CD4-positive, CD25-positive, alpha-beta regulatory T cell (primary cell): ENCODE measurements around the gene SDHAF2. TPM values are rescaled to one million over a fixed set of nuclear protein-coding genes. Genes with fewer than 3 reads are reported as not detected.

Experiments
- ATAC-seq, 2 donors: fragments of 150-1000 bp; cut with Tn5 transposase; one replicate each; pipeline ENCODE4 v1.10.0; 2021; ENCODE audit warnings: low read depth in 2 of 2, moderate number of reproducible peaks in 2 of 2, moderate library complexity in 1 of 2
- DNase-seq, 3 donors: peaks; one replicate each; pipeline versions ENCODE4 v3.0.0 to v3.0.0-alpha.2; 2012 to 2022; ENCODE audit warnings: mixed read lengths in 1 of 3
- H3K27ac ChIP-seq: one replicate; pipeline ENCODE4 v1.7.0; 2013; ENCODE audit warnings: mild to moderate bottlenecking, low read length; ENCODE audit not compliant: insufficient read depth, poor library complexity, severe bottlenecking
- H3K27me3 ChIP-seq: one replicate; pipeline ENCODE4 v1.7.0; 2013; ENCODE audit warnings: low read length; ENCODE audit not compliant: control insufficient read depth, insufficient read depth
- H3K36me3 ChIP-seq: one replicate; pipeline ENCODE4 v1.7.0; 2013; ENCODE audit warnings: mild to moderate bottlenecking, low read length, moderate library complexity; ENCODE audit not compliant: control insufficient read depth, insufficient read depth
- H3K4me1 ChIP-seq: 2 replicates; pipeline ENCODE4 v1.7.0; 2013; ENCODE audit warnings: mild to moderate bottlenecking, low read length; ENCODE audit not compliant: insufficient read depth, control insufficient read depth, poor library complexity, severe bottlenecking
- H3K4me3 ChIP-seq: one replicate; pipeline ENCODE4 v1.7.0; 2013; ENCODE audit warnings: low read depth, mild to moderate bottlenecking, low read length, moderate library complexity
- H3K9me3 ChIP-seq, 2 experiments: 1 replicate in 1 of 2; 2 replicates in 1 of 2; pipeline ENCODE4 v1.7.0; 2013; ENCODE audit warnings: low read length in 2 of 2, mild to moderate bottlenecking in 1 of 2, moderate library complexity in 1 of 2; ENCODE audit not compliant: control insufficient read depth in 2 of 2
- H3K27ac Mint-ChIP-seq, 3 donors: one replicate each; pipeline ENCODE4 v1.8.0; 2020 to 2022; ENCODE audit warnings: mild to moderate bottlenecking in 3 of 3, mixed read lengths in 3 of 3, moderate library complexity in 2 of 3
- H3K27me3 Mint-ChIP-seq: one replicate; pipeline ENCODE4 v1.8.0; 2022; ENCODE audit warnings: mild to moderate bottlenecking, mixed read lengths
- H3K36me3 Mint-ChIP-seq: one replicate; pipeline ENCODE4 v1.8.0; 2020; ENCODE audit warnings: mixed read lengths
- H3K4me1 Mint-ChIP-seq, 4 donors: one replicate each; pipeline ENCODE4 v1.8.0; 2020 to 2022; ENCODE audit warnings: mixed read lengths in 4 of 4, mild to moderate bottlenecking in 1 of 4
- H3K4me3 Mint-ChIP-seq, 4 donors: one replicate each; pipeline ENCODE4 v1.8.0; 2020 to 2022; ENCODE audit warnings: mild to moderate bottlenecking in 4 of 4, mixed read lengths in 4 of 4, moderate library complexity in 3 of 4
- H3K9me3 Mint-ChIP-seq, 7 donors: one replicate each; pipeline ENCODE4 v1.8.0; 2020 to 2022; ENCODE audit warnings: mixed read lengths in 7 of 7, mild to moderate bottlenecking in 3 of 7, moderate library complexity in 2 of 7
- polyA plus RNA-seq, 4 donors: library from polyadenylated mRNA; unstranded; fragments of 300-500 nt; fragmentation: Illumina TruSeq; gene quantifications; one replicate each; pipeline ENCODE4 v1.2.3, GENCODE V29; 2021
- total RNA-seq: library from RNA; stranded (reverse); gene quantifications from one replicate; pipeline ENCODE4 v1.2.3, GENCODE V29; 2022

SDHAF2 gene
- total and polyA plus RNA-seq, 5 donors from 2014 or later: 36.7 to 127 (median 99.9) TPM

DNA sequence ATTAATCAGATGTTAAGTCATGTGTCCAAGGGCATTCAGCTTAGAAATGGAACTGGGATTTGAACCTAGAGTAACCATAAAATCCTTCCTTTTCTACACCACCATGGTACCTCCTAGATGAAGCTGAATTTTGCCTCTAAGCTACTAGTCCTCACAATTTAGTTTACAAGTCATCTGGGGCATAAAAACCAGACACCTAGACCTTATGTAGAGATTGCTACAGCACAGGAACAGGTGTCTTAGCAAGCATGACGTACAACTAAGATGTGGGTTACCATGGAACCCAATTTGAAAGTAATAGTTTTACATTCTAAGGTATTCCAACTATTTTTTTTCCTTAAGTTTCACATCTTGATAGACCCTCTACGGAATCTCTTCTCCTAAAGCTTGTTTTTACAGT lies 28.4 kb upstream of the SDHAF2 start:
- ATAC-seq (no peak), DNase-seq (no peak)
- no peak overlapping the region for H3K4me3 ChIP-seq
- H3K4me3 Mint-ChIP-seq: no peak overlapping the region
- no peaks in the 10 kb centered on the region for H3K27me3 ChIP-seq
- no peaks in the 10 kb centered on the region for H3K9me3 ChIP-seq
- H3K4me1 Mint-ChIP-seq: peaks cover 3 to 9% (median 6%) of the 10 kb centered on the region in 4 donors
- no peaks in the 10 kb centered on the region for H3K27me3 Mint-ChIP-seq
- peaks cover 65% of the 10 kb centered on the region for H3K36me3 ChIP-seq
- H3K36me3 Mint-ChIP-seq: peaks cover 26% of the 10 kb centered on the region
- no peak overlapping the region for H3K27ac Mint-ChIP-seq
- no peaks in the 10 kb centered on the region for H3K9me3 Mint-ChIP-seq
- H3K27ac ChIP-seq: no peak overlapping the region
- no peaks in the 10 kb centered on the region for H3K4me1 ChIP-seq

DNA sequence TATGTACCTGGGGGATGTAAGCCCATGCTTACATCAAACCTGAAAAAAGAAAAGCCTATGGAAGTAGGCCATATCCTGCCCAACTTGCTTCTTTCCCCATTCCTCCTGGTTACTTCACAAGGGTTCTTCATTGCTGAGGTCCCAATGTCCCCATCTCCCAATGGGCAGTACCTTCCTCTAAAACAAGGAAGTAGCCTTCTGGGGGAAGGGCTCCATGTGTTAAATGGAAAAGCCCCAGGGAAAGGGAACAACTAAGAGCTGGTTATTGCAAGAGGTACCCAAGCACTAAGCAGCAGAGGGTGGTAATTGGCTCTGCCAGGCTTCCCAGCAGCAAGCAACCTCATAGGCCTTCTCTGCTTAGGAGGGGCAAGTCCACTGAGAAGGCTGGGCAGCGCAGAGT lies 26.3 kb upstream of the SDHAF2 start:
- Histone ChIP-seq H3K4me1 (no peaks in the 10 kb centered on the region), H3K36me3 (peaks cover 70% of the 10 kb centered on the region), H3K9me3 (no peaks in the 10 kb centered on the region), H3K27me3 (no peaks in the 10 kb centered on the region), H3K27ac (no peak overlapping the region), H3K4me3 (no peak overlapping the region)
- no peaks in the 10 kb centered on the region for H3K27me3 Mint-ChIP-seq
- no peak for ATAC-seq
- peaks cover 24% of the 10 kb centered on the region for H3K36me3 Mint-ChIP-seq
- H3K4me3 Mint-ChIP-seq: no peak overlapping the region
- no peaks in the 10 kb centered on the region for H3K9me3 Mint-ChIP-seq
- DNase-seq: no peak
- peaks cover 3 to 9% (median 4%) of the 10 kb centered on the region in 4 donors for H3K4me1 Mint-ChIP-seq
- no peak overlapping the region for H3K27ac Mint-ChIP-seq

DNA sequence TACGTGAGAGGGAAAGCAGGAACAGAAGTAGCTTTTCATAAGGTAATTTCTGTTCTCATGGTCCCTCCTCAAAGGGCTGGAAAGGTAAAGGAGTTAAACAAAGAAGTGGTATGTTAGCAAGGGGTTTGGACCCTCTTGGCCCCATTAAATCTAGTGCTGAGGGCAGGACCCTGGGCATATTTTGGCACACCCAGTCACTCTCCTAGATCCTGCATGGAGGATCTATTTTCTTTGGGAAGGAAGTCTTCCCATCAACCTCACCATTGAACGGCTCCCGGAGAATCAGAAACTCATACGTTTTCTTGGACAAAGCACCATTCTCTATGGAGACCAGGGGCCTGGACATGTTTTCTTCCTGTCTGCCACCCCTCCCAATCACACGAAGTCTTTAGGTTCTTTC lies 25.8 kb upstream of the SDHAF2 start:
- Histone ChIP-seq H3K4me1 (no peaks in the 10 kb centered on the region), H3K27ac (no peak overlapping the region), H3K9me3 (no peaks in the 10 kb centered on the region), H3K4me3 (no peak overlapping the region), H3K27me3 (no peaks in the 10 kb centered on the region), H3K36me3 (peaks cover 70% of the 10 kb centered on the region)
- DNase-seq (no peak), ATAC-seq (no peak)
- no peaks in the 10 kb centered on the region for H3K27me3 Mint-ChIP-seq
- peaks cover 3 to 9% (median 4%) of the 10 kb centered on the region in 4 donors for H3K4me1 Mint-ChIP-seq
- H3K9me3 Mint-ChIP-seq: no peaks in the 10 kb centered on the region
- no peak overlapping the region for H3K4me3 Mint-ChIP-seq
- H3K27ac Mint-ChIP-seq: no peak overlapping the region
- peaks cover 24% of the 10 kb centered on the region for H3K36me3 Mint-ChIP-seq

DNA sequence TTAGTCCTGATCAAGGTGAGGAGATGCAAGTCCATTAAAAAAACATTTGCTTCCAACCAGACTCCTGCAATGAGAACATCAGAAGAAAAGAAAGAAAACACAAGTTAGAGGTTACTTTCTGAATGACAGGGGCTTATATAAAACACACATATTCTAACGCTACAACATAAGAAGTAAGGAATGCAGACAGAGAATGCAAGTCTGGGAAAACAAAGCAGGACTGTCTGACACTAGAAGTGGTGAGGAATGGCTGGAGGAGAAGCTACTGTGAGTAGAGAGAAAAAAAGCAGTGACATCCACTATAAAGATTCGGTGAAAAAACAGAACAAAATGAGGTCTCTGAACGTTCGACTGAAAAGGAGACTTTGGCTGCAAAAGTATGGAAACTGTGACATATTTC lies 25.3 kb upstream of the SDHAF2 start:
- no peak overlapping the region for H3K4me3 ChIP-seq
- H3K27me3 ChIP-seq: no peaks in the 10 kb centered on the region
- H3K4me1 Mint-ChIP-seq: peaks cover 3 to 9% (median 4%) of the 10 kb centered on the region in 4 donors
- no peaks in the 10 kb centered on the region for H3K4me1 ChIP-seq
- no peak overlapping the region for H3K27ac ChIP-seq
- H3K36me3 ChIP-seq: peaks cover 74% of the 10 kb centered on the region
- H3K4me3 Mint-ChIP-seq: no peak overlapping the region
- H3K9me3 ChIP-seq: no peaks in the 10 kb centered on the region
- DNase-seq (no peak), ATAC-seq (no peak)
- H3K27ac Mint-ChIP-seq: peak overlapping the region in 2 of 3 donors; percentile 36 to 74
- peaks cover 24% of the 10 kb centered on the region for H3K36me3 Mint-ChIP-seq
- H3K9me3 Mint-ChIP-seq: no peaks in the 10 kb centered on the region
- H3K27me3 Mint-ChIP-seq: no peaks in the 10 kb centered on the region

DNA sequence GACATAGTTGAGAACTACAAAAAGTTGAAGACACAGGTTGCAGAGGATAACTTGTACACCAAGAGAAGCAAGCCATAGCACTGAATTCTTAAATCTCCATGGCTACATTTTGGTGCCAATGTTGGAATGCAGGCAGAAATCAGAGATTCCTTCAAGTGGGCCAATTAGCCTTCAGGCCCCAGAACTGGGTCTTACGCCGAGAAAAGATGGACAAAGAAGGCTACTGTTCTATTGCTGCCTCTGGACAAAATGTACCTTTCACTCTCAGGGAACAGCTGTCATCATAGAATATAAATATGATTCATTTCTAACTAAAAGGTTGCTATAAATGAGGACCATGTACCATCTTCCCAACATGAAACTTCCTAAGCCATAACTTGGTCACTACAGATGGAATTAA lies 23.9 kb upstream of the SDHAF2 start:
- Mint-ChIP-seq H3K4me1 (peaks cover 0 to 7% (median 2%) of the 10 kb centered on the region in 4 donors), H3K27ac (peak overlapping the region in 1 of 3 donors; percentile 15), H3K9me3 (no peaks in the 10 kb centered on the region), H3K36me3 (peaks cover 25% of the 10 kb centered on the region), H3K4me3 (no peak overlapping the region), H3K27me3 (no peaks in the 10 kb centered on the region)
- Histone ChIP-seq H3K27me3 (no peaks in the 10 kb centered on the region), H3K27ac (no peak overlapping the region), H3K9me3 (no peaks in the 10 kb centered on the region), H3K4me3 (no peak overlapping the region), H3K4me1 (no peaks in the 10 kb centered on the region), H3K36me3 (peaks cover 83% of the 10 kb centered on the region)
- DNase-seq: no peak
- ATAC-seq: no peak

DNA sequence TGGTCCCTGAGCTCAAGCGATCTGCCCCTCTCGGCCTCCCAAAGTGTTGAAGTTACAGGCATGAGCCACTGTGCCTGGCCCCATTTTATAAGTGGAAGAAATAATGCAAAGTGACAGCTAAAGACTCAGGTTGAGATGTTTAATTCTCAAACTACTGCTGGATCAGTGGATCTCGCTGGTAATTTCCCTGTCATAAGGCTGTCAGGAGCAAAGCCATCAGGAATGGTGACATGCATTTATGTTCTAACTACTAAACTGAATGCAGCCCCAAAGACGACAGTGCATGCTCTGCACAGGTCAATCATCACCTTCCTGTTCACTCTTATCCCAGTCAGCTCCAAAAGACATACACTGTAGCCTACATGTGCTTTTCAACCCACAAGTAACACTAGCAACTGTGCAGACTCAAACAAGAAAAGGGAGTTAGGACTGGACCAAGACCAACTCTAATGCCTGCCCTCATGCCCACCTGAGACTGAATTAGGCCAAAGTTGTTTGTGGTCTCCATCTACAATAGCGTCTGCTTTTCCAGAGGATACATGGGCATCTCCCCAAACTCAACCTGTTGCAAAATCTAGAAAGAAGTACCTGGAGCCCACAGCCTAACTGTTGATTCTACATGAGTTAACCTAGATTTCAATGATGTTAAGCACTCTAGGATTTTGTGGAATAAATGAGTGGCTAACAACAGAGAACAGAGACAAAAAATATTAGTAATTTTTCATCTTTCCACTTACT lies 22.8 kb upstream of the SDHAF2 start:
- Histone ChIP-seq H3K27ac (no peak overlapping the region), H3K4me1 (no peaks in the 10 kb centered on the region), H3K4me3 (no peak overlapping the region), H3K36me3 (peaks cover 90% of the 10 kb centered on the region), H3K27me3 (no peaks in the 10 kb centered on the region), H3K9me3 (no peaks in the 10 kb centered on the region)
- peaks cover 34% of the 10 kb centered on the region for H3K36me3 Mint-ChIP-seq
- no peak overlapping the region for H3K4me3 Mint-ChIP-seq
- H3K27me3 Mint-ChIP-seq: no peaks in the 10 kb centered on the region
- DNase-seq: no peak
- no peak for ATAC-seq
- H3K9me3 Mint-ChIP-seq: no peaks in the 10 kb centered on the region
- peaks cover 0 to 2% (median 0%) of the 10 kb centered on the region in 4 donors for H3K4me1 Mint-ChIP-seq
- H3K27ac Mint-ChIP-seq: peak overlapping the region in 2 of 3 donors; percentile 31 to 82

DNA sequence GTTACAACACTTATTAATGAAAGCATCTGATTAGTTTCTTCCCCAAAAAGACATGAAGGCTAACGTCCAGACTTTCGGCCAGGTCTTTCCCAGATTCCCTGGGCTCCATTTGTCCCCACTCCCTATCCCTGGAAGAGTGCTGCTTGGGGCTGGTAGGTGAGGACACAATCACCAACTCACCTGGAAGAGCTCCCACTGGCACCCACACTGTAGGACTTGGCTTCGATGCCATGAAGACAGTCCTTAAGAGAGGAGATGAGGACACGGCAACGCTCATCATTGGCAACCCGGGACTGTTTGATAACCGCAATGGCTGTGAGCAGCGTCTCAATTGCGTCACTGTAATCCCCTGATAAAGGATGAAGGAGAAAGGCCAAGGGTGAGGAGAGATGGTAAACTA lies 18.3 kb upstream of the SDHAF2 start:
- Mint-ChIP-seq H3K27me3 (no peaks in the 10 kb centered on the region), H3K9me3 (no peaks in the 10 kb centered on the region), H3K4me1 (peaks cover 0 to 15% (median 8%) of the 10 kb centered on the region in 4 donors), H3K4me3 (no peak overlapping the region), H3K36me3 (peaks cover 45% of the 10 kb centered on the region), H3K27ac (peak overlapping the region in 2 of 3 donors; percentile 12 to 41)
- H3K4me3 ChIP-seq: no peak overlapping the region
- H3K27ac ChIP-seq: no peak overlapping the region
- H3K36me3 ChIP-seq: peaks cover 93% of the 10 kb centered on the region
- no peaks in the 10 kb centered on the region for H3K9me3 ChIP-seq
- DNase-seq: no peak
- H3K27me3 ChIP-seq: no peaks in the 10 kb centered on the region
- ATAC-seq: no peak
- peaks cover 4% of the 10 kb centered on the region for H3K4me1 ChIP-seq

DNA sequence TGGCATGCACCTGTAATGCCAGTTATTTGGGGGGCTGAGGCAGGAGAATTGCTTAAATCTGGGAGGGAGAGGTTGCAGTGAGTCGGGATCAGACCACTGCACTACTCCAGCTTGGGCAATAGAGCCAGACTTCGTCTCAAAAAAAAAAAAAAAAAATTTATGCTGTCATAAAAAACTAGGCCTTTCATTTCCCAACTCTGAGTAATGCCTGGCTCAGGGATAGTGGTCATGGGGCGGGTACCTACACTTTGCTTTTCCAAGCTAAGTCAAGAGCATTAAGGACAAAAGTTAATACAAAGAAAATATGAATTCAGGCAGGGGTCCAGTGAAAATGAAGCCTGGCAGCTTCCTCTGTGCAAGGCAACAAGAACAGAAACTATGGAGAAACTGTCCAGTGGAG lies 16.4 kb upstream of the SDHAF2 start:
- peaks cover 7 to 30% (median 22%) of the 10 kb centered on the region in 4 donors for H3K4me1 Mint-ChIP-seq
- DNase-seq: no peak
- H3K27me3 ChIP-seq: no peaks in the 10 kb centered on the region

More for the DNA sequence above, 16.4 kb upstream of the SDHAF2 start:
- Mint-ChIP-seq H3K4me3 (no peak overlapping the region), H3K9me3 (no peaks in the 10 kb centered on the region), H3K27me3 (no peaks in the 10 kb centered on the region), H3K27ac (no peak overlapping the region), H3K36me3 (peaks cover 52% of the 10 kb centered on the region)
- Histone ChIP-seq H3K4me3 (no peak overlapping the region), H3K27ac (no peak overlapping the region), H3K9me3 (no peaks in the 10 kb centered on the region), H3K36me3 (peaks cover 96% of the 10 kb centered on the region), H3K4me1 (peaks cover 4% of the 10 kb centered on the region)
- no peak for ATAC-seq
